ENCODE measurements around the gene UBL4A.

The UBL4A gene

DNA sequence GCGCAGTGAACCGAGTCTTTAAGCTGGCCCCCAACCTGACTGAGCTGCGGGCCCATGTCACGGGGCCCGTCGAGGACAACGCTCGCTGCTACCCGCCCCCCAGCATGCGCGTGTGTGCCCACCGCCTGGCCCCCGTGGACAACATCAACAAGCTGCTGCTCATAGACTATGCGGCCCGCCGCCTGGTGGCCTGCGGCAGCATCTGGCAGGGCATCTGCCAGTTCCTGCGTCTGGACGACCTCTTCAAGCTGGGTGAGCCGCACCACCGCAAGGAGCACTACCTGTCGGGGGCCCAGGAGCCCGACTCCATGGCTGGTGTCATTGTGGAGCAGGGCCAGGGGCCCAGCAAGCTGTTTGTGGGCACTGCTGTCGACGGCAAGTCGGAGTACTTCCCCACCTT lies 26.1 kb downstream of the UBL4A start:
- no peaks in the 10 kb centered on the region for H3K27me3 ChIP-seq (ENCODE audit: insufficient read depth, low read length)
- H3K4me1 ChIP-seq (ENCODE audit: control insufficient read depth, insufficient read depth, low read length, unreplicated experiment) = no peaks in the 10 kb centered on the region
- H3K36me3 ChIP-seq (ENCODE audit: insufficient read depth, low read length) = no peaks in the 10 kb centered on the region
- H2AFZ ChIP-seq (ENCODE audit: low read length, unreplicated experiment) = no peak overlapping the region
- H3K27ac ChIP-seq (ENCODE audit: low read depth, low read length) = no peak overlapping the region
- H3K79me2 ChIP-seq (ENCODE audit: control insufficient read depth, insufficient read depth, low read length, unreplicated experiment) = peaks cover 36% of the 10 kb centered on the region
- peak overlapping the region; percentile 91 for H3K4me3 ChIP-seq (ENCODE audit: low read depth, low read length)

GRCh38 chrX:154459832-154460231 lies 26.6 kb downstream of the UBL4A start:
- H2AFZ ChIP-seq (ENCODE audit: low read length, unreplicated experiment) = no peak overlapping the region
- no peak overlapping the region for H3K27ac ChIP-seq (ENCODE audit: low read depth, low read length)
- H3K4me3 ChIP-seq (ENCODE audit: low read depth, low read length) = peak overlapping the region; percentile 91
- H3K79me2 ChIP-seq (ENCODE audit: control insufficient read depth, insufficient read depth, low read length, unreplicated experiment) = peaks cover 36% of the 10 kb centered on the region
- no peaks in the 10 kb centered on the region for H3K27me3 ChIP-seq (ENCODE audit: insufficient read depth, low read length)
- H3K4me1 ChIP-seq (ENCODE audit: control insufficient read depth, insufficient read depth, low read length, unreplicated experiment) = no peaks in the 10 kb centered on the region
- no peaks in the 10 kb centered on the region for H3K36me3 ChIP-seq (ENCODE audit: insufficient read depth, low read length)

GRCh38 chrX:154458954-154459778 lies 27.2 kb downstream of the UBL4A start:
- Histone ChIP-seq H3K79me2 (ENCODE audit: control insufficient read depth, insufficient read depth, low read length, unreplicated experiment) (peaks cover 36% of the 10 kb centered on the region), H3K27ac (ENCODE audit: low read depth, low read length) (no peak overlapping the region), H3K4me1 (ENCODE audit: control insufficient read depth, insufficient read depth, low read length, unreplicated experiment) (no peaks in the 10 kb centered on the region), H3K36me3 (ENCODE audit: insufficient read depth, low read length) (no peaks in the 10 kb centered on the region), H2AFZ (ENCODE audit: low read length, unreplicated experiment) (no peak overlapping the region), H3K27me3 (ENCODE audit: insufficient read depth, low read length) (no peaks in the 10 kb centered on the region), H3K4me3 (ENCODE audit: low read depth, low read length) (peak overlapping the region; percentile 91)

DNA sequence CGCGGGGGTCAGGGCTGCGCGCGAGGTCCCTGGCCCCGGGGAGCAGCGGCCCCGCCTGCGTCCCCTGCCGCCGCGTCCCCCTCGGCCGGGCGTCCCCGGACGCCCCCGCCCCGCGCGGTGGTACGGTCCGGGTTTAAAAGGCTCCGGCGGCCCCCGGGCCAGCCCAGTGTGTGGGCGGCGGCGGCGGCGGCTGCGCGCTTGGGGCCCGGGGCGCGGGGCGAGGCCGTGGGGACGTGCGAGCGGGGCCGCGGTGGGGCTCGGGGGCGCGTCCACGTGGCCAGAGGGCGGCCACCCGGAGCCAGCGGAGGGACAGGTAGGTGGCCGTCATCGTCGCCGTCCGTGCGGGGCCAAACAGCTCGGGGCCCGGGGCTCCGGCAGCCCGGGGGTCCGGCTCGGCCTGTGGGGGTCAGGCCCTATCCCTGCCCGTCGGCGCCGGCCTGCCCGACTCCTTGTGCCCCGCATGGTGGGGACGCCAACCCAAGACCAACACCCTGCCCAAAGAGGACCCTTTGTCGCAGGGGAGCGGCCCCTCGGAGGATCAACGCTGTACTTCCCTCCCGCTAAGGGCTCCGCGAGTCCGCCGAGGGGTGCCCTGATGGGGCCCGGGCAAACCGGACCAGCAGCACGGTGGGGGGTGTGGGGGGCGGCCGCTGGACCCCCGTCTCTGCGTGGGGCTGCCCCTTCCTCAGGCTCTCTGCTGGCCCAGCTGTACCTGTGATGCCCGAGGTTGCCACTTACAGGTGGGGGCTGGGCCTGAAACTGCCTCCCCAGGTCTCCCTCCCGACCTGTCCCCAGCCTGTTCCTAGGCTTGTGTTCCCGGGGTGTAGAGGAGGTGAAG lies 28.1 kb downstream of the UBL4A start, which contains the start of gene PLXNA3:
Gene PLXNA3 (plus strand): TSS at position 166 of the 838 bp plus-strand sequence. CDS start 1,903 bp downstream, outside the sequence.
- H3K27ac ChIP-seq (ENCODE audit: low read depth, low read length) = peak within 1 kb of the TSS; percentile 60; the same call in 1 of the 2 replicates
- H3K36me3 ChIP-seq (ENCODE audit: insufficient read depth, low read length) = no peaks in the 10 kb centered on the region
- H3K4me3 ChIP-seq (ENCODE audit: low read depth, low read length) = peak within 1 kb of the TSS; percentile 91
- no peak within 1 kb of the TSS for H2AFZ ChIP-seq (ENCODE audit: low read length, unreplicated experiment)
- H3K4me1 ChIP-seq (ENCODE audit: control insufficient read depth, insufficient read depth, low read length, unreplicated experiment) = no peaks in the 10 kb centered on the region
- H3K27me3 ChIP-seq (ENCODE audit: insufficient read depth, low read length) = no peaks in the 10 kb centered on the region
- peaks cover 36% of the 10 kb centered on the region for H3K79me2 ChIP-seq (ENCODE audit: control insufficient read depth, insufficient read depth, low read length, unreplicated experiment)

- Histone ChIP-seq H3K27me3 (ENCODE audit: insufficient read depth, low read length) (no peaks in the 10 kb centered on the region), H3K36me3 (ENCODE audit: insufficient read depth, low read length) (no peaks in the 10 kb centered on the region), H3K27ac (ENCODE audit: low read depth, low read length) (peak overlapping the region; percentile 60; the same call in 1 of the 2 replicates), H3K79me2 (ENCODE audit: control insufficient read depth, insufficient read depth, low read length, unreplicated experiment) (peaks cover 36% of the 10 kb centered on the region), H2AFZ (ENCODE audit: low read length, unreplicated experiment) (no peak overlapping the region), H3K4me3 (ENCODE audit: low read depth, low read length) (peak overlapping the region; percentile 91), H3K4me1 (ENCODE audit: control insufficient read depth, insufficient read depth, low read length, unreplicated experiment) (no peaks in the 10 kb centered on the region)
These were observed 28.8 kb downstream of the UBL4A start for GRCh38 chrX:154457491-154458115.

- Histone ChIP-seq H3K36me3 (ENCODE audit: insufficient read depth, low read length) (no peaks in the 10 kb centered on the region), H3K79me2 (ENCODE audit: control insufficient read depth, insufficient read depth, low read length, unreplicated experiment) (no peaks in the 10 kb centered on the region), H3K27me3 (ENCODE audit: insufficient read depth, low read length) (no peaks in the 10 kb centered on the region), H3K27ac (ENCODE audit: low read depth, low read length) (no peak overlapping the region), H3K4me3 (ENCODE audit: low read depth, low read length) (no peak overlapping the region), H2AFZ (ENCODE audit: low read length, unreplicated experiment) (no peak overlapping the region), H3K4me1 (ENCODE audit: control insufficient read depth, insufficient read depth, low read length, unreplicated experiment) (no peaks in the 10 kb centered on the region)
These were observed 33.6 kb downstream of the UBL4A start for GRCh38 chrX:154452823-154453222.

DNA sequence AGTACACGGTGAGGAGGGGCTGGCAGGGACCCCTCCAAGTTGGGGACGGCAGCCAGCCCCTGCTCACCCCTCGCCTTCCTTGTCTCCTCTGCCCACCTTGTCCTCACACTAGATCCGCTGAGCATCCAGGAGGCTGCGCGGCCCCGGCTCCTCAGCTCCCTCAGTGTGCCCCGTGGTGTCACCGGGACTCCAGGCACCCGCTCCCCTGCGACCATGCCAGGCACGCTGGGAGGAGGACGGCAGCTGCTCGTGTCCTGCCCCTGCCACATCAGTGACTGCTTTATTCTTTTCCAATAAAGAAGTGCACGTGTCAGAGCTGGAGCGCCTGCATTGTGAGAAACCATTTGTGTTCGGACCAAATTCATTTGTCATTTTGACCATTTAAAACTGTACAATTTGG lies 36.1 kb downstream of the UBL4A start:
- H3K36me3 ChIP-seq (ENCODE audit: insufficient read depth, low read length) = no peaks in the 10 kb centered on the region

DNA sequence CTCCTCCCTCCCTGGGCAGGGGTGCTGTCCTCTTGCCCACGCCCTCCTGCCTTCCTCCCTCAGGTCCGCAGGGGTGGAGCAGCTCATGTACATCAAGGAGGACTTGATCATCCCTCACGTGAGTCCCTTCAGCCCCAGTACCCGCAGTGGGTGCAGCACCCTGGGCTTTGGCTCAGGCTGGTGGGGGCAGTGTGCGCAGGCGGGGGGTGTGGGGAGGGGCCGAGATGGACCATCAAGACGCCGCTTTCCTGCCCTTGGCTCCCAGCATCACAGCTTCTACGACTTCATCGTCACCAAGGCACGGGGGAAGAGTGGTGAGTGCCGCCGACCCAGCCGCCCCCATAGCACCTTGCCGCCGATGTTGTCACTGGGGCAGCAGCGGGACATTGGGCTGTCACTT lies 36.8 kb downstream of the UBL4A start:
- Histone ChIP-seq H3K27ac (ENCODE audit: low read depth, low read length) (no peak overlapping the region), H3K36me3 (ENCODE audit: insufficient read depth, low read length) (no peaks in the 10 kb centered on the region), H3K4me3 (ENCODE audit: low read depth, low read length) (no peak overlapping the region), H3K79me2 (ENCODE audit: control insufficient read depth, insufficient read depth, low read length, unreplicated experiment) (peaks cover 26% of the 10 kb centered on the region), H3K4me1 (ENCODE audit: control insufficient read depth, insufficient read depth, low read length, unreplicated experiment) (peaks cover 7% of the 10 kb centered on the region), H3K27me3 (ENCODE audit: insufficient read depth, low read length) (no peaks in the 10 kb centered on the region), H2AFZ (ENCODE audit: low read length, unreplicated experiment) (no peak overlapping the region)

More for the DNA sequence above, 36.1 kb downstream of the UBL4A start:
- peaks cover 19% of the 10 kb centered on the region for H3K79me2 ChIP-seq (ENCODE audit: control insufficient read depth, insufficient read depth, low read length, unreplicated experiment)
- H3K4me3 ChIP-seq (ENCODE audit: low read depth, low read length) = no peak overlapping the region
- H3K4me1 ChIP-seq (ENCODE audit: control insufficient read depth, insufficient read depth, low read length, unreplicated experiment) = peaks cover 5% of the 10 kb centered on the region
- H2AFZ ChIP-seq (ENCODE audit: low read length, unreplicated experiment) = no peak overlapping the region
- no peaks in the 10 kb centered on the region for H3K27me3 ChIP-seq (ENCODE audit: insufficient read depth, low read length)
- no peak overlapping the region for H3K27ac ChIP-seq (ENCODE audit: low read depth, low read length)

DNA sequence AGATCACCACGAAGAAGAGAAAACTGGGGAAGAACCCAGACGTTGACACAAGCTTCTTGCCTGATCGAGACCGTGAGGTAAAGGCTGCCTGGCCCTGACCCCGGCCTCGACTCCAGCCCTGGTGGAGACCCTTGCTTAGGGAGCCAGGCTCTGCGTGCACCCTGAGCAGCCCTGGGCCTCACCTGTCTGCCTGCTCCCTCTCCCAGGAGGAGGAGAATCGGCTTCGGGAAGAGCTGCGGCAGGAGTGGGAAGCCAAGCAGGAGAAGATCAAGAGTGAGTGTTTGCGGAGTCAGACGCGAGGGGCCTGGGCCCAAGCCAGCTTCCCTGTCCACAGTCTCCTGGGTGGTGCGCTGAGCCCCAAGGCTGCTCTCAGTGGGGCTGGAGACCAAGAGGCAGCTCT lies 37.9 kb downstream of the UBL4A start:
- Histone ChIP-seq H3K36me3 (ENCODE audit: insufficient read depth, low read length) (no peaks in the 10 kb centered on the region), H2AFZ (ENCODE audit: low read length, unreplicated experiment) (no peak overlapping the region), H3K79me2 (ENCODE audit: control insufficient read depth, insufficient read depth, low read length, unreplicated experiment) (peaks cover 30% of the 10 kb centered on the region), H3K4me1 (ENCODE audit: control insufficient read depth, insufficient read depth, low read length, unreplicated experiment) (peaks cover 7% of the 10 kb centered on the region), H3K27ac (ENCODE audit: low read depth, low read length) (no peak overlapping the region), H3K27me3 (ENCODE audit: insufficient read depth, low read length) (no peaks in the 10 kb centered on the region), H3K4me3 (ENCODE audit: low read depth, low read length) (no peak overlapping the region)

GRCh38 chrX:154446430-154446829 lies 40.0 kb downstream of the UBL4A start:
- H2AFZ ChIP-seq (ENCODE audit: low read length, unreplicated experiment) = no peak overlapping the region
- peaks cover 7% of the 10 kb centered on the region for H3K4me1 ChIP-seq (ENCODE audit: control insufficient read depth, insufficient read depth, low read length, unreplicated experiment)
- H3K36me3 ChIP-seq (ENCODE audit: insufficient read depth, low read length) = no peaks in the 10 kb centered on the region
- H3K79me2 ChIP-seq (ENCODE audit: control insufficient read depth, insufficient read depth, low read length, unreplicated experiment) = peaks cover 30% of the 10 kb centered on the region
- no peak overlapping the region for H3K4me3 ChIP-seq (ENCODE audit: low read depth, low read length)
- no peaks in the 10 kb centered on the region for H3K27me3 ChIP-seq (ENCODE audit: insufficient read depth, low read length)
- no peak overlapping the region for H3K27ac ChIP-seq (ENCODE audit: low read depth, low read length)

All from ACC112 (cell line).